ENCODE results near the gene SRRT. TPM values are rescaled to one million over a fixed set of nuclear protein-coding genes. Genes with fewer than 3 reads are reported as not detected.

Gene SRRT, protein sequence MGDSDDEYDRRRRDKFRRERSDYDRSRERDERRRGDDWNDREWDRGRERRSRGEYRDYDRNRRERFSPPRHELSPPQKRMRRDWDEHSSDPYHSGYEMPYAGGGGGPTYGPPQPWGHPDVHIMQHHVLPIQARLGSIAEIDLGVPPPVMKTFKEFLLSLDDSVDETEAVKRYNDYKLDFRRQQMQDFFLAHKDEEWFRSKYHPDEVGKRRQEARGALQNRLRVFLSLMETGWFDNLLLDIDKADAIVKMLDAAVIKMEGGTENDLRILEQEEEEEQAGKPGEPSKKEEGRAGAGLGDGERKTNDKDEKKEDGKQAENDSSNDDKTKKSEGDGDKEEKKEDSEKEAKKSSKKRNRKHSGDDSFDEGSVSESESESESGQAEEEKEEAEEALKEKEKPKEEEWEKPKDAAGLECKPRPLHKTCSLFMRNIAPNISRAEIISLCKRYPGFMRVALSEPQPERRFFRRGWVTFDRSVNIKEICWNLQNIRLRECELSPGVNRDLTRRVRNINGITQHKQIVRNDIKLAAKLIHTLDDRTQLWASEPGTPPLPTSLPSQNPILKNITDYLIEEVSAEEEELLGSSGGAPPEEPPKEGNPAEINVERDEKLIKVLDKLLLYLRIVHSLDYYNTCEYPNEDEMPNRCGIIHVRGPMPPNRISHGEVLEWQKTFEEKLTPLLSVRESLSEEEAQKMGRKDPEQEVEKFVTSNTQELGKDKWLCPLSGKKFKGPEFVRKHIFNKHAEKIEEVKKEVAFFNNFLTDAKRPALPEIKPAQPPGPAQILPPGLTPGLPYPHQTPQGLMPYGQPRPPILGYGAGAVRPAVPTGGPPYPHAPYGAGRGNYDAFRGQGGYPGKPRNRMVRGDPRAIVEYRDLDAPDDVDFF
- total RNA-seq, result 100 to 1,000 TPM; 406 to 450 (median 436) TPM

DNA sequence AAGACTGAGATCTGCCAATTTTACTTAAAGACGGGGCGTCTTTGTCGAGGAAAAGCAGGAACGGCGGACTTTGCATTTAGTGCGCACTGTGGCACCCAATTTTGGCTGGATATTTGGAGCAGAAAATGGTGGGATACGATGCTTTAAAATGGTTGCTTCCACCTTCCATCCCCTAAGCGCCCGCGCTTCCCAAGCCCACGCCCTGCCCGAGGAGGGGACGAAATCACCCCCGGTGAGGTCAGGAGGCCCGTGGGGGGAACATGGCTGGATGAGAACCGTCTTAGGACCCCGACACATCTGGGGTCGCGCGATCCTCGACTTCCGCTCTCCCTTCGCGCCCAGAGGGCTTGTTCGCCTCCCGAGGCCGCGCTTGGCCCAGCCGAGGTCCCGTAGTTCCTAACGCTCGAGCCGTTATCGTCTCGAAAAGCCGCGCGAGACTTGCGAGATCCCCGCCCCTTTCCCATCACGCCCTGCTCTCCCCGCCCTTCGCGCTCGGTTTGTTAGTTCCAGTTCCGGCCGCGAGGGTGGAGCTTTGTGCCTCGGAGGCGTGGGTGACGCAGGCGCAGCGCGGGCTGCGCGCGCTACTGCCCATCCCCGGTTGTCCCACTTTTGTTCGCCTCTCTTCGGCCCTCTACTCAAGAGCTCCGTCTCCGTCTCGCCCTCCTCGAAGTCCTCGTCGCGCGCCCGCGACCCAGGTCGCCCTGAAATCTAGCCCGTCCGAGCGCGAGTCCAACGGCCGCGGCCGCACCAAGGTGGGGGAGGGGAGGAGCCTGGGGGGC, at the start of gene SRRT:
Gene SRRT (plus strand): TSS at position 527 of the 779 bp plus-strand sequence. CDS start 488 bp downstream, outside the sequence.
- Mint-ChIP-seq H3K9me3 (no peaks in the 10 kb centered on the region), H3K27me3 (ENCODE audit: low read depth) (no peaks in the 10 kb centered on the region), H3K36me3 (ENCODE audit: insufficient read depth) (peaks cover 28% of the 10 kb centered on the region), H3K4me1 (ENCODE audit: low read depth) (peaks cover 48% of the 10 kb centered on the region), H3K4me3 (peak within 1 kb of the TSS; percentile 99)
- peak; percentile 95 to 96 for ATAC-seq
- DNase-seq, result peak; percentile 98

DNA sequence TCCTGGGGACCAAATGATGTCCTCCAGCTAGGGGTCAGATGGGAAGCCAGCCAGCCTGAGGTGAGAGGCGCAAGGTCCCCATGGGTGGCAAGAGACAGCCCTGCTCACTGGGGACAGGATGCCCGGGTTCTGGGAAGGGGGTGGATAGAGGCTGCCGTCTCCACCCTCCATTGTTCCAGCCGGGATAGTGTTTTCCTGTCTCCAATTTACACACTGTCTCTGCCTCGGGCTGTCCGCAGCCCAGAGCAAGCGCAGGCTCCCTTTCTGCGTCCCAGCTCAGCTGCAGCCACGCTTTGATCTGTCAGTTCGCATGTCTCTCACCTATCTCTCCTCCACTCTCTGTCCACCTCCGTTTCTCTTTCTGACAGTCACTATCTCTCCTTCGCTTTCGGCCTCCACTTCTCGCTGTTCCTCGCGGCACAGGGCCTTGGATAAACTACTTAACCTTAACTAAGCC, 49.7 kb upstream of the SRRT start:
- Mint-ChIP-seq H3K9me3 (no peaks in the 10 kb centered on the region), H3K36me3 (ENCODE audit: insufficient read depth) (no peaks in the 10 kb centered on the region), H3K4me1 (ENCODE audit: low read depth) (peaks cover 17% of the 10 kb centered on the region), H3K27me3 (ENCODE audit: low read depth) (peaks cover 41% of the 10 kb centered on the region), H3K4me3 (no peak overlapping the region)
- ATAC-seq (no peak), DNase-seq (no peak)

DNA sequence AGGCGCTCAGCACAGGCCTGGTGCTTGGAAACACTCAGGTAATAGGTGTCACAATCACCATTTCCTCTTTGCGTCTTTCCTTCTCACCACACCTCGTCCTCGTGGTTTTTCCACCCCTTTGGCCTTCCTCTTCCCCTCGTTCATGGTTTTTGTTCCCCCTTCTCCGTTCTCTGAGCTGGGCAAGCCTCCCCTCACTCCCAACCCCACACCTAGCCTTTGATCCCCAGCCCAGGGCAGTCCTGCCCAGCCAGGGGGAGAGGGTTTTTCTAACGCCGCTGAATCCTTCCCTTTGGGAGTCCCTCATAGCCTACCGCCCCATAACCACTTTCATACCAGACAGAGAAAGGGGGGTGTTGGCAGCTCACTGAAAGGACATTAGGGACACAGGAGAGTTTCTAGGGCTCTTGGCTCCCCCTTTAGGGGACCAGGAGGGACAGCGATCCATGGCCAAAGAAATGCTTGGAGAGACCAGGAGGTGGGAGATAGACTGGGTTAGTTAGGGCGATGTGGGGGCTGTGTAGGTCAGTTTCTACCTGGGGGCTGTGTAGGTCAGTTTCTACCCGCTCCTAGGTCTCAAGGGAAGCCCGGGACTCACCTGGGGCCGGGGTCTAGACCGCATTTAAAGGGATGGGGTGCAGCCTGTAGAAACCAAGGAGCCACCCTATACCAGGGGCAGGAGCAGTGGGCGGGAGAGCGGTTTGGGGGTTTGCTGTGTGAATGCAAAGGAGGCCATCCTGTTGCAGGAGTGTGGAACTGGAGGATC, 49.0 kb upstream of the SRRT start:
- H3K4me1 Mint-ChIP-seq (ENCODE audit: low read depth), result peaks cover 17% of the 10 kb centered on the region

DNA sequence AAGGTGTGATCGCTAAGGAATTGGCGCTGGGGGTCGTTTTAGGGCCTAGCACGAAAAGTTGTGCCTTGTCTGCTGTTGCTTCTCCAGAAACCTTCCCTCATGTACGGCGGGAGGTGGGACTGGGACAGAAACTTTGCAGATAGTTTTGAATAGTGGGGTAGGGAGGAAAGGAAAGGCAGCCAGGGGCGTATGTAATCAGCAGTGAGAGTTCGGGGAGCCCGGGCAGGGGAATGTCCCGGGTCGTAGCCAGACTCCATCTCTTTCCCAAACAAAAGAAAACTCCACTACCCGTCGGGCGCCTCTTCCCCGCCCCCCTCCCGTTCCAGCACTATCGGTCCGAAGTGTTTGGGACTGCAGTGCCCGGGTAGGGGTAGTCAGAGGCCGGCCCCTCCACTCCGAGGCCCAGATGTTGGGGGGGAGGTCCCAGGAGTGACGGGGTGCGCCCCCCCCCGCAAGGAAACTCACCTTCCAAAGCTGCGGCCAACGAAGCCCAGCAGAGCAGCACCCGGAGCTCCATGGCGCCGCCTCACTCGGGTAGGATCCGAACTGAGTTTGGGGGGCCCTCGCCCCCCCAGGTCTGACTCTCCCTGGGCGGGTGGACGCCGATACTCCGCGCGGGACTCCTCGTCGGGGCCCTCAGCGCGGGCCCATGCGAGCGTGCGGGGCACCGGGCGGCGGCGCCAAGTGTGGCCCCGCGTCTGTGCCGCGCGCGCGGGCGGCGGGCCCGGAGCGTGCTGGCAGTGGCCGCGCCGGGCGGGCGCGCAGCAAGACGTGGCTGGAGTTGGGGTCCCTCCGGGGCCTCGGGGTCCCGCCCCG, 48.2 kb upstream of the SRRT start:
- no peak for DNase-seq
- peaks cover 43% of the 10 kb centered on the region for H3K27me3 Mint-ChIP-seq (ENCODE audit: low read depth)

More for the DNA sequence above, 49.0 kb upstream of the SRRT start:
- Mint-ChIP-seq H3K36me3 (ENCODE audit: insufficient read depth) (no peaks in the 10 kb centered on the region), H3K9me3 (no peaks in the 10 kb centered on the region), H3K27me3 (ENCODE audit: low read depth) (peaks cover 43% of the 10 kb centered on the region), H3K4me3 (peak overlapping the region; percentile 63)
- no peak for ATAC-seq
- no peak for DNase-seq

DNA sequence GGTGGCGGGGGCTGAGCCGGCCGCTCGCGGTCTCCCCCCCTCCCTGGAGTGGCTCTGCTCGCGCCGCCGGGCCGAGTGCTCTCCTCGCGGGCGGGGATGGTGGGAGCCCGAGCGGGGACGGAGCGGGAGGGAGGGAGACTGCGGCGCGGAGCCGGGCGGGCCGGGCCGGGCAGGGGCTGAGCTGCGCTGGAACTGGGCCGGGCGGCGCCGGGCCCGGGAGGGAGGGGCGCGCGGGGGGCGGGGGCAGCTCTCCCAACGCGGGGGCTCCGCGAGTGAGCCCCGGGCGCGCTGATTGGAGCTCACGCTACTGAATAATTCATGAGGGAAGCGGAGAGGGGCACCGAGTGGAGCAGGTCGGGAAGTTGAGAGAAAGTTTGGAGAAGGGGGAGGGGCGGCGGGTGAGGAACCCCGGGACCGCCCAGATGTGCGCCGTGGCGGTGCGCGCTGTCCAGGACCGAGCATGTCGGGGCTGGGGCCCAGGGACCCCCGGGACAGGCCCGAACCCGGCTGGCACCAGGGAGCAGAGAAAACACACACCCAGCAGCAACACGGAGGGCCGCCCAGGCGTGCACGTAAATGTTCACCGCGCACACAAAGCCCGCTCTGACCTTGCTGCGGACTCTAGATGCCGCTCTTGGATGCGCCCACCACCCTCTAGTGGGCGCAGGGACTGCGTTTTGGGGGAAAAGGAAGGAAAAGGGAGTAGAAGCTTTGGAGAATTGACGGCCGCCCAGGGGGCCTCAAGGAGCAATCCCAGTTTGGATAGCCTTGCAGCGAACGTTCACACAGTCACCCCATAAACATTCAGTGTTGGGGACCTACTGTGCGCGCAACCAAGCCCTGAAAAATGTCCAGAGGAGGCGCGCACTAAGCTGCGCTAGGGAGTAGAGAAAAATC, 47.3 kb upstream of the SRRT start, which contains the start of gene EPHB4:
Gene EPHB4 (minus strand): TSS at position 194 of the 897 bp plus-strand sequence. CDS start 493 bp downstream, outside the sequence.
- DNase-seq (no peak), ATAC-seq (peak; percentile 65 to 68)
- Mint-ChIP-seq H3K4me1 (ENCODE audit: low read depth) (peaks cover 17% of the 10 kb centered on the region), H3K9me3 (no peaks in the 10 kb centered on the region), H3K4me3 (peak within 1 kb of the TSS; percentile 63), H3K36me3 (ENCODE audit: insufficient read depth) (no peaks in the 10 kb centered on the region), H3K27me3 (ENCODE audit: low read depth) (peaks cover 43% of the 10 kb centered on the region)

More for the DNA sequence above, 48.2 kb upstream of the SRRT start:
- H3K4me3 Mint-ChIP-seq, result peak overlapping the region; percentile 63
- no peaks in the 10 kb centered on the region for H3K36me3 Mint-ChIP-seq (ENCODE audit: insufficient read depth)
- H3K9me3 Mint-ChIP-seq, result no peaks in the 10 kb centered on the region
- peaks cover 17% of the 10 kb centered on the region for H3K4me1 Mint-ChIP-seq (ENCODE audit: low read depth)
- peak; percentile 65 to 72 for ATAC-seq

DNA sequence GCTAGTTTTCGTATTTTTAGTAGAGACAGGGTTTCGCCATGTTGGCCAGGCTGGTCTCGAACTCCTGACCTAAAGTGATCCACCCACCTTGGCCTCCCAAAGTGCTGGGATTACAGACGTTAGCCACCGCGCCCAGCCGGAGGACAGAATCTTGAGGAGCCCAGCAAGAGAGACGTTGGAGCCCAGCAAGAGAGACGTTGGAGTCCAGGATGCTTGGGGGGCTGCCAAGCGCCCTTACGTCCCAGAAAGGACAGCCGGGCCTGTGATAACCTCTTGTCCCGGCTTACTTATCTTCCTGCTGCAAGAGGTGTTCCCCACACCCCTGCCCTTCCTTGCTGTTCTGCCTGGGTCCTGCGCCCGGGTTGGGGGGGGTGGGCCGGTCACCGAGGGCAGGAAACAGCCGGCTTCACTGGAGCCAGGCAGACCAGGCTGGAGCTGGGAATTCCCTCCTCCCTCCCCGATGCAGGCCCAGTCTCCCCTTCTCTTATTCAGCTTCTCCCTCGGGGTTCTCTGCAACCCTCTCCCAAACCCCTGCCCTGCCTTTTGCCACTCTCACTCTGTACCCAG, 45.7 kb upstream of the SRRT start:
- DNase-seq, result no peak
- ATAC-seq, result no peak
- H3K36me3 Mint-ChIP-seq (ENCODE audit: insufficient read depth), result no peaks in the 10 kb centered on the region
- H3K9me3 Mint-ChIP-seq, result no peaks in the 10 kb centered on the region
- peaks cover 17% of the 10 kb centered on the region for H3K4me1 Mint-ChIP-seq (ENCODE audit: low read depth)
- H3K27me3 Mint-ChIP-seq (ENCODE audit: low read depth), result peaks cover 37% of the 10 kb centered on the region
- no peak overlapping the region for H3K4me3 Mint-ChIP-seq

DNA sequence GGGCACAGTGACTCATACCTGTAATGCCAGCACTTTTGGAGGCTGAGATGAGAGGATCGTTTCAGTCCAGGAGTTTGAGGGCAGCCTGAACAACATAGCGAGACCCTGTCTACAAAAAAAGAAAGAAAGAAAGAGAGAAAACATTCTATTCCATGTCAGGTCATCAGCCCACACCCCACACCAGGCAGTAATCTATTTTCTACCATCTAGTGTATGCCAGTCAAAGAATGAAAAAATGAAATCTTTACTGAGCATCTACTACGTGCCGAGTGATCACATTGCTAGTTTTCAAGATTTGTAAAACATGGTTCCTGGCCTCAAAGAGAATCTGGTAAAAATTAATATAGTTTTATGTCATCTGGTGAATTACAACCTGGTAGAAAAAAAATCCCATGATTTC, 44.5 kb upstream of the SRRT start:
- Mint-ChIP-seq H3K4me1 (ENCODE audit: low read depth) (peaks cover 17% of the 10 kb centered on the region), H3K36me3 (ENCODE audit: insufficient read depth) (no peaks in the 10 kb centered on the region), H3K4me3 (no peak overlapping the region), H3K27me3 (ENCODE audit: low read depth) (peaks cover 30% of the 10 kb centered on the region), H3K9me3 (no peaks in the 10 kb centered on the region)
- no peak for DNase-seq
- no peak for ATAC-seq

DNA sequence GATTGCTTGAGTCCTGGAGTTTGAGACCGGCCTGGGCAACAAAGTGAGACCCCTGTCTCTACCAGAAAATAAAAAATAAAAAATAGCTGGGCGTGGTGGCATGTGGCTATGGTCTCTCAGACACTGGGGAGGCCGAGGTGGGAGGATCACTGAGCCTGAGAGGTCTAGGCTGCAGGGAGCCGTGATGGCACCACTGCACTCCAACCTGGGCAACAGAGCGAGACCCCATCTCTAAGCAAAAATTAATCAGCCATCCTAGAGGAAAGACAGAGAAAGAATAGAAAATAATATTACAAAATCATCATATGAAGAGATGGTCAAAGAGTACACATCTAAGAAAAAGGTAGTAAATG, 42.6 kb upstream of the SRRT start:
- Mint-ChIP-seq H3K9me3 (no peaks in the 10 kb centered on the region), H3K4me1 (ENCODE audit: low read depth) (peaks cover 19% of the 10 kb centered on the region), H3K27me3 (ENCODE audit: low read depth) (peaks cover 16% of the 10 kb centered on the region), H3K36me3 (ENCODE audit: insufficient read depth) (no peaks in the 10 kb centered on the region), H3K4me3 (no peak overlapping the region)
- ATAC-seq (no peak), DNase-seq (no peak)

DNA sequence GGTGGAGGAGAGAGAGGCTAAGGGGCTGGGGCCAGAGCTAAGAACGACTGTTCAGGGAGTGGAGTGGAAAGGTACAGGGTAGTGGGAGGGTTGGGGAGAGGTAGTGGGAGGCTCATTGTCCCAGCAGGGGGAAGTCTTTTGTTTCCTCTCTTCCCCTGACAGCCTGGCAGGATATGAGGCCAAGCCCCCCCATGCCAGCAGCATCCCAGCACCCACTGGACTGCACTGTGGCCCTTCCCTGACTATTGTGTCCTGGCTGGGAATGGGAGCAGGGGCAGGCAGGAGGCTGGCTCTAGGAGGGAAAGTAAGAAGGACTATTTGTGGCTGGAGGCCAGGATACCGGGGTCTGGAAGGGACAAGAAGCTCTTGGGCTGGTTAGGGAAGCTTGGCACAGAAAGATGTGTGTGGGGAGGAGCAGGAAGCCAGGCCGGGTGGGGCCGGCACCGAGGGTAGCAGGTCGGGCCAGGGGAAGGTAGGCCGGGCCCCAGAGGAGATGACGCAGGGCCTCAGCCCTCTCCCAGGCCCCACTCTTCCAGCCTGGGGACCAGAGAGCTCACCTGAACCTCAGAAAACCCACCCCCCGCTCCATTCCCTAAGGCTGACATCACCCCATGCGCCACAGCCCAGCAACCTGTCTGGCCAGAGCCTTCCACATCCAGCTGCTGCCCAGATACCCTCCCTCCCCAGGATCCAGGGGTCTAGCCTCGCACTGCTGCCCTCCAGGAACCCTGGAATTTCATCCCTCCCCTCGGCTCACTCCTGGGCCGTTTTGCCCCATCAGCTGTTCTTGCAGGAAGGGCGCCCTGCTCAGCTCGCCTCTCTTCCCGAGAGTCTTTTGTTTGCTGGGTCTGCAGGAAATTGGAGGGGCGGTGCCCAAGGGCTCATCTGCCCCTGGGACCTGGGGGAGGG, 38.7 kb upstream of the SRRT start:
- H3K9me3 Mint-ChIP-seq, result no peaks in the 10 kb centered on the region
- H3K36me3 Mint-ChIP-seq (ENCODE audit: insufficient read depth), result peaks cover 2% of the 10 kb centered on the region
- ATAC-seq (no peak), DNase-seq (no peak)
- peaks cover 13% of the 10 kb centered on the region for H3K4me1 Mint-ChIP-seq (ENCODE audit: low read depth)
- peak overlapping the region; percentile 2 for H3K4me3 Mint-ChIP-seq
- H3K27me3 Mint-ChIP-seq (ENCODE audit: low read depth), result no peaks in the 10 kb centered on the region

DNA sequence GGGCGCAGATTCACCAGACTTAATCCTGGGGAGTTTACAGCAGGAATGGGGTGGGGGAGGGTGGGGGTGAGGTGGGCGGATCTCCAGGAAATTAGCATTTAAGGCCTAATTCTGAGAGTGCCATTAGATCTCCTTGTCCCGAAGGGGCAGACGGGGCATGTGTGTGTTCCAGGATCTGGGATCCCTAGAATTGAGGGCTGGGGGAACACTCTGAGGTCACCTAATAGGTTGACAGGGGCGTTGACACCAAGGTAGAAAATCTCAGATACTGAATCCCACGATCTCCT, 38.1 kb upstream of the SRRT start:
- ATAC-seq (no peak), DNase-seq (no peak)
- Mint-ChIP-seq H3K4me1 (ENCODE audit: low read depth) (peaks cover 13% of the 10 kb centered on the region), H3K27me3 (ENCODE audit: low read depth) (no peaks in the 10 kb centered on the region), H3K36me3 (ENCODE audit: insufficient read depth) (peaks cover 2% of the 10 kb centered on the region), H3K9me3 (no peaks in the 10 kb centered on the region), H3K4me3 (peak overlapping the region; percentile 82)

DNA sequence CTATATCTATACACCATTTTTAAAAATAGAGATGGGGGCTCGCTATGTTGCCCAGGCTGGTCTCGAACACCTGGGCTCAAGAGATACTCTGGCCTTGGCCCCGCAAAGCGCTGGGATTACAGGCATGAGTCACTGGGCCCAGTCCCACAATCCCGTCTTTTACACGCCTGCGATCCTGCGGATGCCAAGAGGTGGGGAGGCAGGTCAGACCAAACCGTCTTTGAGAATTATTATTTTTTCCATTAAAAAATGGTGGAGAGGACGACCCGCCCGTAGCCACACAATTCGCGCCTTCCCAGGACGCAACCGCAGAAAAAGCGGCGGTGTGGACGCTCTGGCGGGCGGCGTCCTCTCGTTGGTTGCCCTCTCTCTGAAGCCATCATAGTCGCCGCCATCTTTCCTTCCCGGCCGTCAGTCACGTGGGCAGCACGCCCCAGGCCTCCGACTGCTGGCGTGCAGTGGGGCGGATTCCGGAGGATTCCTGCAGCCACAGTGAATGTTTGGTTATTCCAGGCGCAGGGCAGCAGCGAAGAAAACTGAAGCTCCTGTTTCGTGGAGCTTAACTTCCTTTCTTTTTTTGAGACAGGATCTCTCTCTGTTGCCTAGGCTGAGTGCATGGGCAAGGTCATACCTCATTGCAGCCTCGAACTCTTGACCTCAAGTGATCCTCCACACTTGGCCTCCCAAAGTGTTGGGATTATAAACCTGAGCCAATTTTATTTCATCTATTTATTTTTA, 37.6 kb upstream of the SRRT start:
- ATAC-seq (peak; percentile 97 to 99), DNase-seq (peak; percentile 78)
- peak overlapping the region; percentile 82 for H3K4me3 Mint-ChIP-seq
- peaks cover 2% of the 10 kb centered on the region for H3K36me3 Mint-ChIP-seq (ENCODE audit: insufficient read depth)
- no peaks in the 10 kb centered on the region for H3K9me3 Mint-ChIP-seq
- no peaks in the 10 kb centered on the region for H3K27me3 Mint-ChIP-seq (ENCODE audit: low read depth)
- H3K4me1 Mint-ChIP-seq (ENCODE audit: low read depth), result peaks cover 13% of the 10 kb centered on the region
